DOHH2 (cell line): ENCODE measurements around the gene SP4.

ENCODE experiments used
- CTCF ChIP-seq: fragments of 200-600 bp; sonication (generic); IDR thresholded peaks from one replicate; pipeline ENCODE4 v1.5.1; 2014; ENCODE audit warnings: antibody characterized with exemption, mild to moderate bottlenecking, low read depth, low read length; ENCODE audit not compliant: poor library complexity, severe bottlenecking
- EZH2phosphoT487 ChIP-seq: fragments of 200-600 bp; sonication (generic); IDR thresholded peaks from 2 replicates; pipeline ENCODE4 v1.6.1; 2017; ENCODE audit warnings: borderline replicate concordance, mild to moderate bottlenecking, antibody characterized with exemption, low read length, moderate library complexity, mixed read lengths

- TF ChIP-seq CTCF: no peak
- no peak for TF ChIP-seq EZH2phosphoT487
Measured at GRCh38 chr7:21476429-21476828, 48.5 kb downstream of the SP4 start.
